ENCODE data around the gene MATR3.

MATR3 gene

DNA sequence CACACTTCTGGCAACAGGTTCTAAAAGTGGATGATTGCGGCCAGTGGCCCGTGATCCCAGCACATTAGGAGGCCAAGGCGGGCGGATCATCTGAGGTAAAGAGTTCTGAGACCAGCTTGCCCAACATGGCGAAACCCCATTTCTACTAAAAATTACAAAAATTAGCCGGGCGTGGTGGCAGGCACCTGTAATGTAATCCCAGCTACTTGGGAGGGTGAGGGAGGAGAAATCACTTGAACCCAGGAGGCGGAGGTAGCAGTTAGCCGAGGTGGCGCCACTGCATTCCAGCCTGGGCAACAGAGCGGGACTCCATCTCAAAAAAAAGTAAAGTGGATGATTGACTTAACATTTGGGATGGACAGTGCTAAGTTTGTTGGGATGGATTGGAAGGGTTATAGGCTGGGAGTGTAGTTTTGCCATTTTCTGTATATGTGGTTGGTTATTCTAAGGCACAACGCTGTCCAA, 3.4 kb downstream of the MATR3 start:
- TF ChIP-seq, protein P1, sequence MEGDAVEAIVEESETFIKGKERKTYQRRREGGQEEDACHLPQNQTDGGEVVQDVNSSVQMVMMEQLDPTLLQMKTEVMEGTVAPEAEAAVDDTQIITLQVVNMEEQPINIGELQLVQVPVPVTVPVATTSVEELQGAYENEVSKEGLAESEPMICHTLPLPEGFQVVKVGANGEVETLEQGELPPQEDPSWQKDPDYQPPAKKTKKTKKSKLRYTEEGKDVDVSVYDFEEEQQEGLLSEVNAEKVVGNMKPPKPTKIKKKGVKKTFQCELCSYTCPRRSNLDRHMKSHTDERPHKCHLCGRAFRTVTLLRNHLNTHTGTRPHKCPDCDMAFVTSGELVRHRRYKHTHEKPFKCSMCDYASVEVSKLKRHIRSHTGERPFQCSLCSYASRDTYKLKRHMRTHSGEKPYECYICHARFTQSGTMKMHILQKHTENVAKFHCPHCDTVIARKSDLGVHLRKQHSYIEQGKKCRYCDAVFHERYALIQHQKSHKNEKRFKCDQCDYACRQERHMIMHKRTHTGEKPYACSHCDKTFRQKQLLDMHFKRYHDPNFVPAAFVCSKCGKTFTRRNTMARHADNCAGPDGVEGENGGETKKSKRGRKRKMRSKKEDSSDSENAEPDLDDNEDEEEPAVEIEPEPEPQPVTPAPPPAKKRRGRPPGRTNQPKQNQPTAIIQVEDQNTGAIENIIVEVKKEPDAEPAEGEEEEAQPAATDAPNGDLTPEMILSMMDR (IDR thresholded peaks at IDR 0.05), result no peak

GRCh38 chr5:139297439-139298133, 4.0 kb downstream of the MATR3 start:
- TF ChIP-seq, protein P1 (IDR thresholded peaks at IDR 0.05), result no peak

DNA sequence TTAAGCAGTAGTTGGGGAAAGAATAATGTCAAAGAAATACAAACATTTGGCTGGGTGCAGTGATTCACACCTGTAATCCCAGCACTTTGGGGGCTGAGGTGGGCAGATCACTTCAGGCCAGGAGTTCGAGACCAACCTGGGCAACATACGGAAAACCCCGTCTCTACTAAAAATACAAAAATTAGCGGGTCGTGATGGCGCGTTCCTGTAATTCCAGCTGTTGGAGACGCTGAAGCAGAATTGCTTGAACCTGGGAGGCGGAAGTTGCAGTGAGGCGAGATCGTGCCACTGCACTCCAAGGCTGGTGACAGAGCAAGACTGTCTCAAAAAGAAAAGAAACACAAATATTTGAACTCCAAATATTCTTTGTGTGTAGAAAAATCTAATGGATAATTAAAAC, 4.7 kb downstream of the MATR3 start:
- TF ChIP-seq, protein P1 (IDR thresholded peaks at IDR 0.05), result no peak

GRCh38 chr5:139299486-139299885, 5.9 kb downstream of the MATR3 start:
- TF ChIP-seq, protein P1 (IDR thresholded peaks at IDR 0.05), result no peak

DNA sequence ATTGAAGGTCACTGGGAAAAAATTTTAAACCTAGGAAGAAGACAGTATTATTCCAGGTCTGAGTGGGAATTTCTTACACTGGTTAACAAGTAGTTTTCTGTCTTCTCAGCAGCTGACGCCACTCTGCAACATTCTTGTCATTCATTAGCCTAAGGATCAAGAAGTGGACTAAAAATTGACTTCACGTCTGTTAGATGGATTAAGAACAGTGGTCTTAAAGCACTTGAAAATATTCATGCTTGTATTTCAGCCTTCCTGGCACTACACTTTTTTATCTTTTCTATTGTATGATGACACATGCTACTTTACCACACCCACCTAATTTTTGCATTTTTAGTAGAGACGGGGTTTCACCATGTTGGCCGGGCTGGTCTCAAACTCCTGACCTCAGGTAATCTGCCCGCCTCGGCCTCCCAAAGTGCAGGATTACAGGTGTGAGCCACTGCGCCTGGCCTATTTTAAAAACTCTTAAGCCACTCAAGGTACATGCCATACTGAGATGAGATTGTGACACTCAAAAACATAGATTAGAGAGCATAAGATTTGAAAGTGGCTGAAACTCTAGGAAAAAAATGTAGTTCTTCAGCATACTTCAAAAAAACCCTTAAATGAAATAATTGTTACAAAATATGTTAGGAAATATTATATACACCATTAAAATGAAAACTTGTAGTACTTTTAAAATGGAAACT, 8.4 kb downstream of the MATR3 start:
- TF ChIP-seq, protein P1 (IDR thresholded peaks at IDR 0.05), result no peak

DNA sequence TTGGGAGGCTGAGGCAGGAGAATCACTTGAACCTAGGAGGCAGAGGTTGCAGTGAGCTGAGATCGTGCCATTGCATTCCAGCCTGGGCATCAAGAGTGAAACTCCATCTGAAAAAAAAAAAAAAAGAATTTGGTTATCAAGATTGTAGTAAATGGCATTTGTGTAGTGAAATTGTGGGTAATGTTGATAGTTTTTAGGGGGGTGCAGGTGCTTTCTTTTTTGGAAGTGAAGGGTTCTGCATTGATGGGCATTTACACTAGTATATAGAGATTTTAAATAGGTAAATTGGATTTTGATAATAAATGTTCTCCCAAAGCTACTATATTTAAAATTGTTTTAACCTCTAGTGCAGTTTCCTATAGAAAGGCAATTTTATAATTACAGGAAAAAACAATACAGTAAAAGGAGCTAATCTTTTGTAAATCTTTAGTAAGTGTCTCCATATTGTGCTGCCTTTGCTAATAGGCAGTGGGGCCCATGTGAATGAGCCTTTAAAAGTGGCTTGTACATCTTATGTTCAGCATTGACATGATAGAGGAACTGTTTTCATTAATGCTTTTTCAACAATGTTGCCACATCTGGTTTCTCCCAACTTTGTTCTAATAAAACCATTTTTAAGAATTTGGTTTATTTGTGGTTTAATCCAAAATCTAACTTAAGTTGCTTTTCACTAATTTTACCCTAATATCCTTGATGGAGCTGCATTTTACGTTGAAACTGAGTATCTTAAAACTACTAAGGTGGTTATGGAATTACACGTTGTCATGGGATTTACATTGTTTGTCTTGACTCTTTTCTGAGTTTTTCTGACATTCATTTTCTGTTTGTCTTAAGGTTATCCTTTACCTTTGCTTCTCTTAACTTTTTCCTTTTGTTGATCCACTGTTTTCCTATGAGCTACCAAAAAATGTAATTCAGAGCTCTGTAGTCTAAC, 11.1 kb downstream of the MATR3 start:
- TF ChIP-seq, protein P1 (IDR thresholded peaks at IDR 0.05), result no peak

GRCh38 chr5:139306197-139306596, 12.7 kb downstream of the MATR3 start:
- TF ChIP-seq, protein P1 (IDR thresholded peaks at IDR 0.05), result no peak
